ENCODE measurements around the gene MAP7D3.

Gene MAP7D3

DNA sequence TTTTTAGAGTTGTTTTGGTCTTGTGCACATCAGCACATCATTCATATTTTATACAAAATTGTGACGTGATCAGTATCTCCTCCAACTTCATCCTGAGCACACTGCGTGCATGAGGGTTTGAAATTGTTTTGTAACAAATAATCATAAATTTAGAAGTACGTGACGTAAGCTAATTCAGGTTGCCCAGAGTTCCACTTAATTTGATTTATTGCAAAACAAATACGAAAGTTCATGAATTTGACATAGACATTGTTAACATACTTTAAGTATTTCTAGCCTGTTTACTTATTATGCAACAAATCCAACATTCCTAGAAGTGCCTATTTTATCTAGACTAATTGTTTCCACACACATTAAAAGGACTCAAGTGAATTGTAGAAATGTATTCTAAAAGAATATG is 48.3 kb downstream of the MAP7D3 start (continued):
- TF ChIP-seq ZNF837 (tag by site-specific recombination; IDR thresholded peaks at IDR 0.05) (no peak), ZEB2 (tag by site-specific recombination; IDR thresholded peaks at IDR 0.05) (peak; percentile 92), KLF7 (tag by site-specific recombination; IDR thresholded peaks at IDR 0.05; ENCODE audit: borderline replicate concordance) (no peak), ZNF398 (tag by site-specific recombination; IDR thresholded peaks at IDR 0.05) (0 out of 2 replicates have a peak, but pooled peaks have one; percentile 16), ZNF148 (tag by site-specific recombination; IDR thresholded peaks at IDR 0.05; ENCODE audit: borderline replicate concordance) (no peak), ZNF621 (tag by site-specific recombination; IDR thresholded peaks at IDR 0.05) (no peak), ZNF544 (tag by site-specific recombination; IDR thresholded peaks at IDR 0.05) (no peak), FEZF1 (tag by site-specific recombination; IDR thresholded peaks at IDR 0.05) (0 out of 2 replicates have a peak, but pooled peaks have one; percentile 26), ZNF843 (tag by site-specific recombination; IDR thresholded peaks at IDR 0.05) (peak; percentile 66), ZNF473 (tag by site-specific recombination; IDR thresholded peaks at IDR 0.05) (no peak), ZNF645 (tag by site-specific recombination; IDR thresholded peaks at IDR 0.05) (no peak), ZNF169 (tag by site-specific recombination; IDR thresholded peaks at IDR 0.05) (no peak), ZNF366 (tag by site-specific recombination; conservative IDR thresholded peaks at IDR 0.05) (peak; percentile 60), ZBTB21 (tag by site-specific recombination; IDR thresholded peaks at IDR 0.05) (peak; percentile 76), PRDM1 (tag by site-specific recombination; IDR thresholded peaks at IDR 0.05) (no peak), ZFP3 (tag by site-specific recombination; IDR thresholded peaks at IDR 0.05; ENCODE audit: low read depth) (no peak), ZNF555 (tag by site-specific recombination; conservative IDR thresholded peaks at IDR 0.05) (no peak), ZNF175 (tag by site-specific recombination; IDR thresholded peaks at IDR 0.05) (no peak), ZSCAN5A (tag by site-specific recombination; IDR thresholded peaks at IDR 0.05) (no peak), ZNF639 (tag by site-specific recombination; IDR thresholded peaks at IDR 0.05) (peak; percentile 83), GLIS2 (tag by site-specific recombination; IDR thresholded peaks at IDR 0.05) (no peak), SCRT1 (tag by site-specific recombination; IDR thresholded peaks at IDR 0.05; ENCODE audit: borderline replicate concordance) (no peak), ZNF768 (tag by site-specific recombination; IDR thresholded peaks at IDR 0.05) (no peak), OSR2 (tag by site-specific recombination; IDR thresholded peaks at IDR 0.05) (peak; percentile 59), ZNF274 (IDR thresholded peaks at IDR 0.05; ENCODE audit: low read length) (no peak), ZNF274 (tag by site-specific recombination; IDR thresholded peaks at IDR 0.05; ENCODE audit: borderline replicate concordance) (no peak), MYNN (tag by site-specific recombination; IDR thresholded peaks at IDR 0.05; ENCODE audit: borderline replicate concordance) (no peak), ZNF140 (tag by site-specific recombination; IDR thresholded peaks at IDR 0.05) (no peak), ZNF112 (tag by site-specific recombination; IDR thresholded peaks at IDR 0.05) (no peak)
- TF ChIP-seq, protein P1, sequence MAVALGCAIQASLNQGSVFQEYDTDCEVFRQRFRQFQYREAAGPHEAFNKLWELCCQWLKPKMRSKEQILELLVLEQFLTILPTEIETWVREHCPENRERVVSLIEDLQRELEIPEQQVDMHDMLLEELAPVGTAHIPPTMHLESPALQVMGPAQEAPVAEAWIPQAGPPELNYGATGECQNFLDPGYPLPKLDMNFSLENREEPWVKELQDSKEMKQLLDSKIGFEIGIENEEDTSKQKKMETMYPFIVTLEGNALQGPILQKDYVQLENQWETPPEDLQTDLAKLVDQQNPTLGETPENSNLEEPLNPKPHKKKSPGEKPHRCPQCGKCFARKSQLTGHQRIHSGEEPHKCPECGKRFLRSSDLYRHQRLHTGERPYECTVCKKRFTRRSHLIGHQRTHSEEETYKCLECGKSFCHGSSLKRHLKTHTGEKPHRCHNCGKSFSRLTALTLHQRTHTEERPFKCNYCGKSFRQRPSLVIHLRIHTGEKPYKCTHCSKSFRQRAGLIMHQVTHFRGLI (tag by site-specific recombination; IDR thresholded peaks at IDR 0.05) = no peak

All from HEK293 (cell line).